K562 (cell line): ENCODE data around the gene POLRMT. TPM values are rescaled to one million over a fixed set of nuclear protein-coding genes. Genes with fewer than 3 reads are reported as not detected.
"Not testable (repeated sequence)": the region's sequence is repeated elsewhere in the genome, so short reads cannot be mapped to it uniquely, and the experiment has no call there.

ENCODE experiments used
- ATAC-seq: fragments of 200-7000 bp; cut with Tn5 transposase; 3 replicates; pipeline ENCODE4 v1.9.1; 2020; ENCODE audit warnings: moderate library complexity
- BruUV-seq: library from RNA; stranded (reverse); fragments of 400-500 nt; replicated peaks from 2 replicates; lab custom pipeline; 2021; lab: Mats Ljungman, UMichigan
- CTCF ChIA-PET: fragments of 300-600 bp; formaldehyde crosslinking; extraction: SDS; loops from one replicate; lab custom pipeline; 2021; ENCODE audit warnings: low intra/inter-chr PET ratio; lab: Yijun Ruan, JAX
- POLR2A ChIA-PET: fragments of 300-600, 350-650 bp; sonication (Branson Sonifier 250); formaldehyde crosslinking; extraction: SDS; loops from one replicate; lab custom pipeline; 2021; ENCODE audit warnings: antibody characterized with exemption, inconsistent platforms; lab: Yijun Ruan, JAX
- DNase-seq, 4 experiments: peaks; one replicate each; pipeline versions ENCODE4 v3.0.0 to v3.0.0-alpha.2; 2011 to 2018; ENCODE audit warnings: low spot score in 3 of 4, mixed read lengths in 3 of 4; ENCODE audit errors: extremely low read depth in 1 of 4
- FAIRE-seq: peaks from 2 replicates; lab custom pipeline; 2011; peaks lifted over from hg19 to GRCh38; lab: Jason Lieb, UNC
- H2AFZ ChIP-seq: 2 replicates; pipeline ENCODE4 v1.6.0; 2011; ENCODE audit warnings: low read depth, low read length, control low read depth, inconsistent platforms
- H3K27ac ChIP-seq: fragments of 200-600 bp; 3 replicates; pipeline ENCODE4 v1.8.0; 2011; ENCODE audit warnings: low read depth, mild to moderate bottlenecking, control low read depth, inconsistent platforms, low read length, moderate library complexity, mixed read lengths; ENCODE audit errors: extremely low read depth
- H3K27me3 ChIP-seq, 2 experiments: fragments of 300-600 bp in 1 of 2; 2 replicates in 1 of 2; 3 replicates in 1 of 2; pipeline versions ENCODE4 v1.6.0 to v1.8.0; 2011; ENCODE audit warnings: inconsistent platforms in 2 of 2, low read length in 2 of 2, mild to moderate bottlenecking in 1 of 2, mixed read lengths in 1 of 2, moderate library complexity in 1 of 2; ENCODE audit not compliant: control insufficient read depth in 2 of 2, insufficient read depth in 2 of 2
- H3K36me3 ChIP-seq: fragments of 300-600 bp; 3 replicates; pipeline ENCODE4 v1.8.0; 2011; ENCODE audit warnings: mild to moderate bottlenecking, low read length, inconsistent platforms; ENCODE audit not compliant: control insufficient read depth, insufficient read depth
- H3K4me1 ChIP-seq, 2 experiments: fragments of 200-600 bp in 1 of 2; replicated peaks in 1 of 2; 2 replicates in 1 of 2; 3 replicates in 1 of 2; pipeline versions ENCODE4 v1.5.1 to v1.8.0; 2011; ENCODE audit warnings: inconsistent platforms in 2 of 2, low read length in 2 of 2, mild to moderate bottlenecking in 1 of 2, mixed read lengths in 1 of 2, moderate library complexity in 1 of 2; ENCODE audit not compliant: control insufficient read depth in 2 of 2, insufficient read depth in 2 of 2
- H3K4me2 ChIP-seq: 2 replicates; pipeline ENCODE4 v1.6.1; 2011; ENCODE audit warnings: low read length, control low read depth, inconsistent platforms, mixed read lengths; ENCODE audit not compliant: insufficient read depth
- H3K4me3 ChIP-seq: fragments of 200-600 bp; sonication (generic), shearing (Covaris generic); 2 replicates; pipeline ENCODE4 v1.5.1; 2016; ENCODE audit warnings: control low read depth, inconsistent platforms
- H3K79me2 ChIP-seq: fragments of 200-600 bp; 3 replicates; pipeline ENCODE4 v1.8.0; 2011; ENCODE audit warnings: low read length, inconsistent platforms; ENCODE audit not compliant: control insufficient read depth, insufficient read depth
- H3K9ac ChIP-seq, 2 experiments: 2 replicates each; pipeline versions ENCODE4 v1.6.0 to v1.6.1; 2011; ENCODE audit warnings: low read depth in 2 of 2, low read length in 2 of 2, control low read depth in 1 of 2, inconsistent platforms in 1 of 2, mild to moderate bottlenecking in 1 of 2, mixed read lengths in 1 of 2; ENCODE audit not compliant: insufficient read depth in 1 of 2
- H3K9me1 ChIP-seq: one replicate; pipeline ENCODE4 v1.6.0; 2011; ENCODE audit warnings: inconsistent platforms, mild to moderate bottlenecking, low read length, moderate library complexity; ENCODE audit not compliant: control insufficient read depth, insufficient read depth
- H3K9me3 ChIP-seq: replicated peaks from 2 replicates; pipeline ENCODE4 v1.5.1; 2011; ENCODE audit warnings: low read depth, low read length, inconsistent platforms; ENCODE audit not compliant: control insufficient read depth, insufficient read depth
- H4K20me1 ChIP-seq: replicated peaks from 2 replicates; pipeline ENCODE4 v1.6.1; 2011; ENCODE audit warnings: low read length, inconsistent platforms, mixed read lengths; ENCODE audit not compliant: control insufficient read depth, insufficient read depth
- ATF7 ChIP-seq: fragments of 450-650 bp; IDR thresholded peaks from 2 replicates; pipeline ENCODE4 v1.7.1; 2014; ENCODE audit warnings: mild to moderate bottlenecking, moderate library complexity
- CBX5 ChIP-seq: IDR thresholded peaks from 2 replicates; pipeline ENCODE4 v1.6.1; 2014; ENCODE audit warnings: low read depth, borderline replicate concordance
- CXXC5 ChIP-seq: fragments of 250-450 bp; sonication (Bioruptor Pico); IDR thresholded peaks from 2 replicates; pipeline ENCODE4 v1.8.0; 2022; ENCODE audit warnings: inconsistent platforms, mild to moderate bottlenecking, moderate library complexity
- FOXJ2 ChIP-seq: fragments of 200-800 bp; sonication (Bioruptor generic); IDR thresholded peaks from 2 replicates; pipeline ENCODE4 v1.6.1; 2016; ENCODE audit warnings: missing genetic modification characterization, missing compliant biosample characterization
- GABPA ChIP-seq: fragments of 200-800 bp; sonication (Bioruptor generic); conservative IDR thresholded peaks from 2 replicates; pipeline ENCODE4 v1.6.1; 2016; ENCODE audit warnings: low read depth, missing genetic modification characterization, missing compliant biosample characterization
- GATA2 ChIP-seq: sonication (generic); formaldehyde crosslinking; IDR thresholded peaks from 2 replicates; pipeline ENCODE4 v1.4.0; 2020; ENCODE audit warnings: mild to moderate bottlenecking, missing genetic modification reagents
- KDM1A ChIP-seq, 2 experiments: fragments of 450-650 bp; IDR thresholded peaks; 2 replicates each; pipeline ENCODE4 v1.6.1; 2016; ENCODE audit warnings: mild to moderate bottlenecking in 2 of 2
- L3MBTL2 ChIP-seq: fragments of 450-650 bp; IDR thresholded peaks from 2 replicates; pipeline ENCODE4 v1.6.1; 2016; ENCODE audit warnings: mild to moderate bottlenecking, moderate library complexity
- MTA2 ChIP-seq: fragments of 450-650 bp; IDR thresholded peaks from 2 replicates; pipeline ENCODE4 v1.6.1; 2016; ENCODE audit warnings: low read depth
- OTX1 ChIP-seq: fragments of 450-650 bp; formaldehyde crosslinking; IDR thresholded peaks from 2 replicates; pipeline ENCODE4 v1.4.0; 2022; ENCODE audit warnings: mild to moderate bottlenecking
- SMARCA4 ChIP-seq: fragments of 450-650 bp; IDR thresholded peaks from 2 replicates; pipeline ENCODE4 v1.6.1; 2016
- SOX6 ChIP-seq: fragments of 450-650 bp; IDR thresholded peaks from 2 replicates; pipeline ENCODE4 v1.6.1; 2014; ENCODE audit warnings: mild to moderate bottlenecking
- TEAD4 ChIP-seq, 2 experiments: sonication (generic) in 1 of 2; formaldehyde crosslinking in 1 of 2; IDR thresholded peaks; 2 replicates each; pipeline versions ENCODE4 v1.6.1 to v1.8.0; 2012 to 2022; ENCODE audit warnings: borderline replicate concordance in 1 of 2, inconsistent platforms in 1 of 2, low read length in 1 of 2, mild to moderate bottlenecking in 1 of 2, missing genetic modification reagents in 1 of 2
- ZEB2 ChIP-seq: fragments of 450-650 bp; IDR thresholded peaks from 2 replicates; pipeline ENCODE4 v1.6.1; 2016
- ZNF766 ChIP-seq: fragments of 200-800 bp; sonication (Bioruptor generic); conservative IDR thresholded peaks from 2 replicates; pipeline ENCODE4 v1.6.1; 2016; ENCODE audit warnings: missing genetic modification characterization, missing compliant biosample characterization
- WGBS: fragments of 100-300 bp; shearing (Covaris generic); methylation state at CpG from one replicate; pipeline ENCODE4 v1.1.6; 2016; ENCODE audit warnings: low coverage, mixed read lengths; ENCODE audit not compliant: insufficient coverage; ENCODE audit errors: missing lambda C conversion rate; 5-methylcytosine and 5-hydroxymethylcytosine counted together
- in situ Hi-C: fragments of 300-500 bp; cut with MboI; formaldehyde crosslinking; loops from 4 replicates; pipeline ENCODE4 v1.15.0; 2018; ENCODE audit warnings: inconsistent platforms, mixed read lengths
- intact Hi-C: fragments of 100-400 bp; cut with micrococcal nuclease; formaldehyde crosslinking; loops from 2 replicates; pipeline ENCODE4 v1.14.2; 2022
- polyA plus RNA-seq, 8 experiments: library from polyadenylated mRNA; depleted of rRNA in 4 of 8; stranded (reverse) in 5 of 8; unstranded in 3 of 8; fragments of >200 nt; fragmentation: Nextera tagmentation in 2 of 8; fragmentation: Illumina TruSeq in 1 of 8; extraction: Ambion mirVana in 2 of 8; extraction: Trizol in 1 of 8; gene quantifications; 2 replicates each; pipeline versions ENCODE4 v1.2.1 to v1.2.3, GENCODE V29; 2011 to 2014; ENCODE audit warnings: inconsistent platforms in 1 of 8, missing spikeins in 1 of 8
- total RNA-seq, 7 experiments: library from RNA; depleted of rRNA in 6 of 7; stranded (reverse); fragments of >200 nt in 6 of 7; fragmentation: Illumina TruSeq in 2 of 7; extraction: Trizol in 2 of 7; gene quantifications; 2 replicates each; pipeline versions ENCODE4 v1.2.1 to v1.2.3, GENCODE V29; 2011 to 2021; ENCODE audit warnings: low replicate concordance in 1 of 7
- TF ChIP-seq, protein P1 (sequence below), 3 experiments: fragments of 200-800 bp in 1 of 3; fragments of 250-450 bp in 1 of 3; fragments of 450-650 bp in 1 of 3; sonication (Bioruptor Pico) in 1 of 3; sonication (Bioruptor generic) in 1 of 3; formaldehyde crosslinking in 1 of 3; IDR thresholded peaks; 2 replicates each; pipeline versions ENCODE4 v1.6.1 to v1.8.0; 2016 to 2022; ENCODE audit warnings: mild to moderate bottlenecking in 2 of 3, missing genetic modification characterization in 2 of 3, missing compliant biosample characterization in 1 of 3, moderate library complexity in 1 of 3
- TF ChIP-seq, protein P2 (sequence below): fragments of 200-800 bp; sonication (Bioruptor generic); IDR thresholded peaks from 2 replicates; pipeline ENCODE4 v1.6.1; 2017; ENCODE audit warnings: missing genetic modification characterization, missing compliant biosample characterization

Gene POLRMT
- total and polyA plus RNA-seq, 9 of the 15 experiments (the other 6 are each of a cell fraction or from before 2014, with no cell fraction given): 30.3 to 144 (median 68.0) TPM

- peak in 2 of 4 experiments; percentile 18 to 48 for DNase-seq
- TF ChIP-seq, protein P1, sequence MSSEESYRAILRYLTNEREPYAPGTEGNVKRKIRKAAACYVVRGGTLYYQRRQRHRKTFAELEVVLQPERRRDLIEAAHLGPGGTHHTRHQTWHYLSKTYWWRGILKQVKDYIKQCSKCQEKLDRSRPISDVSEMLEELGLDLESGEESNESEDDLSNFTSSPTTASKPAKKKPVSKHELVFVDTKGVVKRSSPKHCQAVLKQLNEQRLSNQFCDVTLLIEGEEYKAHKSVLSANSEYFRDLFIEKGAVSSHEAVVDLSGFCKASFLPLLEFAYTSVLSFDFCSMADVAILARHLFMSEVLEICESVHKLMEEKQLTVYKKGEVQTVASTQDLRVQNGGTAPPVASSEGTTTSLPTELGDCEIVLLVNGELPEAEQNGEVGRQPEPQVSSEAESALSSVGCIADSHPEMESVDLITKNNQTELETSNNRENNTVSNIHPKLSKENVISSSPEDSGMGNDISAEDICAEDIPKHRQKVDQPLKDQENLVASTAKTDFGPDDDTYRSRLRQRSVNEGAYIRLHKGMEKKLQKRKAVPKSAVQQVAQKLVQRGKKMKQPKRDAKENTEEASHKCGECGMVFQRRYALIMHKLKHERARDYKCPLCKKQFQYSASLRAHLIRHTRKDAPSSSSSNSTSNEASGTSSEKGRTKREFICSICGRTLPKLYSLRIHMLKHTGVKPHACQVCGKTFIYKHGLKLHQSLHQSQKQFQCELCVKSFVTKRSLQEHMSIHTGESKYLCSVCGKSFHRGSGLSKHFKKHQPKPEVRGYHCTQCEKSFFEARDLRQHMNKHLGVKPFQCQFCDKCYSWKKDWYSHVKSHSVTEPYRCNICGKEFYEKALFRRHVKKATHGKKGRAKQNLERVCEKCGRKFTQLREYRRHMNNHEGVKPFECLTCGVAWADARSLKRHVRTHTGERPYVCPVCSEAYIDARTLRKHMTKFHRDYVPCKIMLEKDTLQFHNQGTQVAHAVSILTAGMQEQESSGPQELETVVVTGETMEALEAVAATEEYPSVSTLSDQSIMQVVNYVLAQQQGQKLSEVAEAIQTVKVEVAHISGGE (CRISPR knock-in tag; IDR thresholded peaks at IDR 0.05): peak in 2 of 3 experiments; percentile 75 to 94; a peak in 3 of 6 replicates
- TF ChIP-seq GABPA (tag): peak; percentile 33
- 0 out of 2 replicates have a peak, but pooled peaks have one; percentile 33 for TF ChIP-seq L3MBTL2
- TF ChIP-seq CBX5: peak; percentile 88; the same call in 1 of the 2 replicates
- TF ChIP-seq MTA2: 0 out of 2 replicates have a peak, but pooled peaks have one; percentile 36
- TF ChIP-seq ZEB2: peak; percentile 50; the same call in 1 of the 2 replicates
- peak in 1 of 2 experiments; percentile 17; a peak in 1 of 4 replicates for TF ChIP-seq KDM1A (IDR thresholded peaks at IDR 0.05)
- TF ChIP-seq TEAD4 (IDR thresholded peaks at IDR 0.05; ENCODE audit: low read length): peak; percentile 63; the same call in 1 of the 2 replicates
- not testable (repeated sequence) for TF ChIP-seq TEAD4 (CRISPR knock-in tag; IDR thresholded peaks at IDR 0.05; ENCODE audit: borderline replicate concordance)
- TF ChIP-seq FOXJ2 (tag): peak; percentile 60; the same call in 1 of the 2 replicates
- TF ChIP-seq ZNF766 (CRISPR knock-in tag): 0 out of 2 replicates have a peak, but pooled peaks have one; percentile 41
- peak; percentile 55 for TF ChIP-seq ATF7
- TF ChIP-seq, protein P2, sequence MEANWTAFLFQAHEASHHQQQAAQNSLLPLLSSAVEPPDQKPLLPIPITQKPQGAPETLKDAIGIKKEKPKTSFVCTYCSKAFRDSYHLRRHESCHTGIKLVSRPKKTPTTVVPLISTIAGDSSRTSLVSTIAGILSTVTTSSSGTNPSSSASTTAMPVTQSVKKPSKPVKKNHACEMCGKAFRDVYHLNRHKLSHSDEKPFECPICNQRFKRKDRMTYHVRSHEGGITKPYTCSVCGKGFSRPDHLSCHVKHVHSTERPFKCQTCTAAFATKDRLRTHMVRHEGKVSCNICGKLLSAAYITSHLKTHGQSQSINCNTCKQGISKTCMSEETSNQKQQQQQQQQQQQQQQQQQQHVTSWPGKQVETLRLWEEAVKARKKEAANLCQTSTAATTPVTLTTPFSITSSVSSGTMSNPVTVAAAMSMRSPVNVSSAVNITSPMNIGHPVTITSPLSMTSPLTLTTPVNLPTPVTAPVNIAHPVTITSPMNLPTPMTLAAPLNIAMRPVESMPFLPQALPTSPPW (CRISPR knock-in tag): 0 out of 2 replicates have a peak, but pooled peaks have one; percentile 57
- 0 out of 2 replicates have a peak, but pooled peaks have one; percentile 10 for TF ChIP-seq GATA2 (CRISPR knock-in tag)
- TF ChIP-seq SMARCA4: peak; percentile 52; the same call in 1 of the 2 replicates
- TF ChIP-seq OTX1 (CRISPR knock-in tag): peak; percentile 64; the same call in 1 of the 2 replicates
- peak; percentile 61 for TF ChIP-seq CXXC5 (CRISPR knock-in tag)
- peak; percentile 84; the same call in 1 of the 2 replicates for TF ChIP-seq SOX6
These were observed 35.5 kb upstream of the POLRMT start for GRCh38 chr19:668675-669434.

More at GRCh38 chr19:668675-669434, 35.5 kb upstream of the POLRMT start:
- H3K79me2 ChIP-seq, ATAC-seq, H3K27ac ChIP-seq, intact Hi-C loops, H3K36me3 ChIP-seq, H3K9me3 ChIP-seq, H3K27me3 ChIP-seq, H3K4me3 ChIP-seq, BruUV-seq, CTCF ChIA-PET, H3K9me1 ChIP-seq, H3K9ac ChIP-seq, H4K20me1 ChIP-seq: not testable (repeated sequence)
- Histone ChIP-seq H2AFZ (peak overlapping the region; percentile 32; the same call in 1 of the 2 replicates), H3K4me2 (peak overlapping the region; percentile 41; the same call in 1 of the 2 replicates), H3K4me1 (peaks cover 8 to 18% of the 10 kb centered on the region in 2 experiments; a peak in 4 of 5 replicates)
- 16% methylated on average over 12 of the region's 12 CpGs for WGBS
- in situ Hi-C loops: loop anchor here (5.0 kb wide), 1 partner anchor 63 kb away; no protein-coding TSS in a partner anchor
- POLR2A ChIA-PET: interaction anchor here (1.0 to 1.5 kb wide), 4 partner anchors 9 to 61 kb away, joined by 3 to 8 read pairs (median 6); partner anchors contain the start of gene POLRMT
- FAIRE-seq: peak; percentile 55
